Keratinocyte (primary cell): ENCODE measurements around the gene PADI4. TPM values are rescaled to one million over a fixed set of nuclear protein-coding genes. Genes with fewer than 3 reads are reported as not detected.

Source experiments
- DNase-seq: peaks from one replicate; pipeline ENCODE4 v3.0.0-alpha.2; 2011; ENCODE audit warnings: low read depth, missing footprints, low spot score
- FAIRE-seq: peaks from 2 replicates; lab custom pipeline; 2011; peaks lifted over from hg19 to GRCh38; lab: Jason Lieb, UNC
- H2AFZ ChIP-seq: 2 replicates; pipeline ENCODE4 v1.6.0; 2012; ENCODE audit warnings: low read length, control low read depth, inconsistent platforms; ENCODE audit not compliant: control insufficient read depth
- H3K27ac ChIP-seq: 2 replicates; pipeline ENCODE4 v1.5.1; 2011; ENCODE audit warnings: low read length; ENCODE audit not compliant: control insufficient read depth, insufficient read depth
- H3K27me3 ChIP-seq: 3 replicates; pipeline ENCODE4 v1.6.0; 2011; ENCODE audit warnings: low read length; ENCODE audit not compliant: control insufficient read depth, insufficient read depth; ENCODE audit errors: extremely low read depth
- H3K36me3 ChIP-seq, 2 experiments: 2 replicates in 1 of 2; 3 replicates in 1 of 2; pipeline ENCODE4 v1.5.1; 2011; ENCODE audit warnings: low read length in 2 of 2, mild to moderate bottlenecking in 1 of 2; ENCODE audit not compliant: control insufficient read depth in 2 of 2, insufficient read depth in 2 of 2; ENCODE audit errors: extremely low read depth in 1 of 2
- H3K4me1 ChIP-seq: 3 replicates; pipeline ENCODE4 v1.5.1; 2011; ENCODE audit warnings: low read length; ENCODE audit not compliant: control insufficient read depth, insufficient read depth; ENCODE audit errors: extremely low read depth
- H3K4me2 ChIP-seq: 3 replicates; pipeline ENCODE4 v1.6.0; 2011; ENCODE audit warnings: low read depth, low read length; ENCODE audit not compliant: control insufficient read depth, insufficient read depth; ENCODE audit errors: extremely low read depth
- H3K4me3 ChIP-seq, 3 experiments: fragments of 200-600 bp in 1 of 3; sonication (generic) in 1 of 3; 2 replicates in 2 of 3; 3 replicates in 1 of 3; pipeline ENCODE4 v1.5.1; 2011 to 2016; ENCODE audit warnings: low read length in 3 of 3, mild to moderate bottlenecking in 3 of 3, control low read depth in 2 of 3, inconsistent platforms in 1 of 3, low read depth in 1 of 3, mixed read lengths in 1 of 3, mixed run types in 1 of 3, moderate library complexity in 1 of 3; ENCODE audit not compliant: control insufficient read depth in 2 of 3, insufficient read depth in 2 of 3; ENCODE audit errors: extremely low read depth in 1 of 3
- H3K79me2 ChIP-seq: 2 replicates; pipeline ENCODE4 v1.6.0; 2012; ENCODE audit warnings: low read length; ENCODE audit not compliant: control insufficient read depth, insufficient read depth
- H3K9ac ChIP-seq: 3 replicates; pipeline ENCODE4 v1.6.0; 2011; ENCODE audit warnings: low read length; ENCODE audit not compliant: control insufficient read depth, insufficient read depth; ENCODE audit errors: extremely low read depth
- H3K9me1 ChIP-seq: 3 replicates; pipeline ENCODE4 v1.6.0; 2011; ENCODE audit warnings: low read length; ENCODE audit not compliant: control insufficient read depth, insufficient read depth; ENCODE audit errors: extremely low read depth
- H3K9me3 ChIP-seq: 2 replicates; pipeline ENCODE4 v1.5.1; 2012; ENCODE audit warnings: low read depth, low read length; ENCODE audit not compliant: control insufficient read depth
- H4K20me1 ChIP-seq: 3 replicates; pipeline ENCODE4 v1.6.0; 2011; ENCODE audit warnings: low read length; ENCODE audit not compliant: control insufficient read depth, insufficient read depth; ENCODE audit errors: extremely low read depth
- CTCF ChIP-seq, 3 experiments: IDR thresholded peaks in 1 of 3; conservative IDR thresholded peaks in 1 of 3; optimal IDR thresholded peaks in 1 of 3; 2 replicates in 2 of 3; 3 replicates in 1 of 3; pipeline versions ENCODE3 to v1.5.1; 2011; ENCODE audit warnings: low read length in 3 of 3, mild to moderate bottlenecking in 3 of 3, moderate library complexity in 2 of 3, control low read depth in 1 of 3, inconsistent platforms in 1 of 3; ENCODE audit not compliant: insufficient read depth in 2 of 3; ENCODE audit errors: extremely low read depth in 1 of 3
- EZH2 ChIP-seq: IDR thresholded peaks from one replicate; pipeline ENCODE4 v1.6.1; 2012; ENCODE audit warnings: inconsistent platforms, mild to moderate bottlenecking, low read length, moderate library complexity
- dilution Hi-C: fragments of 300-500 bp; cut with MboI; formaldehyde crosslinking; loops from one replicate; pipeline ENCODE4 v1.7.0; 2020; ENCODE audit warnings: low sequenced_read_pairs; ENCODE audit not compliant: extremely low pct_ligation_motif_present
- polyA plus RNA-seq, 5 experiments: library from polyadenylated mRNA; depleted of rRNA in 3 of 5; stranded (reverse) in 3 of 5; stranded (forward) in 1 of 5; unstranded in 1 of 5; fragments of >200 nt; gene quantifications; 1 replicate in 1 of 5; 2 replicates in 3 of 5; 3 replicates in 1 of 5; pipeline versions ENCODE4 v1.2.1 to v1.2.3, GENCODE V29; 2011 to 2012; ENCODE audit warnings: missing spikeins in 2 of 5, low read depth in 1 of 5, low replicate concordance in 1 of 5

The PADI4 gene
- polyA plus RNA-seq, 1 donor (not counting 4 experiments of a cell fraction or from before 2014, with no cell fraction given), result 0.03 TPM

GRCh38 chr1:17278996-17279830 lies 28.8 kb upstream of the PADI4 start:
- no peaks in the 10 kb centered on the region for H3K27me3 ChIP-seq
- H3K4me3 ChIP-seq, result no peak overlapping the region
- FAIRE-seq (no peak), DNase-seq (no peak)
- TF ChIP-seq CTCF (optimal IDR thresholded peaks at IDR 0.05 in 1 of 3, IDR thresholded peaks at IDR 0.05 in 1 of 3, conservative IDR thresholded peaks at IDR 0.05 in 1 of 3; ENCODE audit: extremely low read depth in 1 of 3, insufficient read depth in 2 of 3, low read length in 3 of 3), result no peak
- no peak for TF ChIP-seq EZH2
- H4K20me1 ChIP-seq, result no peaks in the 10 kb centered on the region
- no peak overlapping the region for H3K4me2 ChIP-seq
- no peaks in the 10 kb centered on the region for H3K79me2 ChIP-seq
- H3K9me3 ChIP-seq, result no peaks in the 10 kb centered on the region
- peaks cover 27% of the 10 kb centered on the region for H3K4me1 ChIP-seq
- H3K36me3 ChIP-seq, result no peaks in the 10 kb centered on the region
- no peak overlapping the region for H3K27ac ChIP-seq
- dilution Hi-C loops, result no loop called here
- no peak overlapping the region for H2AFZ ChIP-seq
- H3K9ac ChIP-seq, result no peak overlapping the region
- H3K9me1 ChIP-seq, result no peaks in the 10 kb centered on the region

- no peaks in the 10 kb centered on the region for H3K79me2 ChIP-seq
- no peaks in the 10 kb centered on the region for H3K36me3 ChIP-seq
- FAIRE-seq (no peak), DNase-seq (no peak)
- no peaks in the 10 kb centered on the region for H3K9me3 ChIP-seq
- H2AFZ ChIP-seq, result no peak overlapping the region
- no peak overlapping the region for H3K4me2 ChIP-seq
- dilution Hi-C loops, result loop anchor here (10.0 kb wide), 1 partner anchor 74 kb away; no protein-coding TSS in a partner anchor
- H3K4me1 ChIP-seq, result peaks cover 27% of the 10 kb centered on the region
- TF ChIP-seq CTCF (optimal IDR thresholded peaks at IDR 0.05 in 1 of 3, IDR thresholded peaks at IDR 0.05 in 1 of 3, conservative IDR thresholded peaks at IDR 0.05 in 1 of 3; ENCODE audit: extremely low read depth in 1 of 3, insufficient read depth in 2 of 3, low read length in 3 of 3), result no peak
- no peak for TF ChIP-seq EZH2
- no peaks in the 10 kb centered on the region for H3K9me1 ChIP-seq
- no peaks in the 10 kb centered on the region for H4K20me1 ChIP-seq
- H3K27me3 ChIP-seq, result no peaks in the 10 kb centered on the region
- no peak overlapping the region for H3K4me3 ChIP-seq
- H3K27ac ChIP-seq, result no peak overlapping the region
- H3K9ac ChIP-seq, result no peak overlapping the region
Observed at GRCh38 chr1:17280436-17280835, 27.6 kb upstream of the PADI4 start.
